DOHH2 (cell line): Measurements from ENCODE around the gene MVD.

Source experiments
- H3F3A ChIP-seq: fragments of 200-600 bp; sonication (generic), shearing (Covaris generic); 2 replicates; pipeline ENCODE4 v1.6.0; 2016; ENCODE audit warnings: antibody characterized with exemption, mild to moderate bottlenecking; ENCODE audit not compliant: control insufficient read depth, insufficient read depth
- H3K27ac ChIP-seq: fragments of 200-600 bp; sonication (generic); 2 replicates; pipeline ENCODE4 v1.5.1; 2014; ENCODE audit warnings: low read depth, mild to moderate bottlenecking, low read length, moderate library complexity
- H3K27me3 ChIP-seq: fragments of 200-600 bp; sonication (generic); 2 replicates; pipeline ENCODE4 v1.6.1; 2014; ENCODE audit warnings: mild to moderate bottlenecking, low read length, mixed read lengths; ENCODE audit not compliant: control insufficient read depth
- H3K36me3 ChIP-seq: fragments of 200-600 bp; sonication (generic); 2 replicates; pipeline ENCODE4 v1.6.1; 2014; ENCODE audit warnings: mild to moderate bottlenecking, low read length, moderate library complexity, mixed read lengths; ENCODE audit not compliant: control insufficient read depth
- H3K4me1 ChIP-seq: fragments of 200-600 bp; sonication (generic); 2 replicates; pipeline ENCODE4 v1.6.1; 2014; ENCODE audit warnings: mild to moderate bottlenecking, low read length, mixed read lengths; ENCODE audit not compliant: control insufficient read depth
- H3K4me2 ChIP-seq: fragments of 200-600 bp; sonication (generic); 2 replicates; pipeline ENCODE4 v1.6.0; 2014; ENCODE audit warnings: mild to moderate bottlenecking, low read length, moderate library complexity
- H3K4me3 ChIP-seq: fragments of 200-600 bp; sonication (generic); 2 replicates; pipeline ENCODE4 v1.5.1; 2014; ENCODE audit warnings: mild to moderate bottlenecking, low read length, mixed read lengths
- H3K79me2 ChIP-seq: fragments of 200-600 bp; sonication (generic); 2 replicates; pipeline ENCODE4 v1.6.1; 2014; ENCODE audit warnings: mild to moderate bottlenecking, low read length, mixed read lengths; ENCODE audit not compliant: control insufficient read depth
- H3K9me2 ChIP-seq: fragments of 200-600 bp; sonication (generic); replicated peaks from 2 replicates; pipeline ENCODE4 v1.6.1; 2014; ENCODE audit warnings: mild to moderate bottlenecking, low read length, mixed read lengths; ENCODE audit not compliant: control insufficient read depth
- H3K9me3 ChIP-seq: fragments of 200-600 bp; sonication (generic); 2 replicates; pipeline ENCODE4 v1.6.1; 2014; ENCODE audit warnings: antibody characterized with exemption, low read length, mixed read lengths; ENCODE audit not compliant: control insufficient read depth, insufficient read depth
- H4K20me1 ChIP-seq: fragments of 200-600 bp; sonication (generic); 2 replicates; pipeline ENCODE4 v1.6.0; 2014; ENCODE audit warnings: low read depth, mild to moderate bottlenecking, antibody characterized with exemption, low read length, moderate library complexity; ENCODE audit not compliant: control insufficient read depth, insufficient read depth
- CTCF ChIP-seq: fragments of 200-600 bp; sonication (generic); IDR thresholded peaks from one replicate; pipeline ENCODE4 v1.5.1; 2014; ENCODE audit warnings: antibody characterized with exemption, mild to moderate bottlenecking, low read depth, low read length; ENCODE audit not compliant: poor library complexity, severe bottlenecking
- EZH2phosphoT487 ChIP-seq: fragments of 200-600 bp; sonication (generic); IDR thresholded peaks from 2 replicates; pipeline ENCODE4 v1.6.1; 2017; ENCODE audit warnings: borderline replicate concordance, mild to moderate bottlenecking, antibody characterized with exemption, low read length, moderate library complexity, mixed read lengths

Gene MVD

GRCh38 chr16:88659160-88659559 lies 3.7 kb downstream of the MVD start:
- Histone ChIP-seq H3F3A (no peaks in the 10 kb centered on the region), H3K4me2 (no peak overlapping the region), H3K4me1 (peaks cover 19% of the 10 kb centered on the region), H3K9me2 (no peaks in the 10 kb centered on the region), H3K27me3 (no peaks in the 10 kb centered on the region), H3K27ac (no peak overlapping the region), H3K79me2 (peaks cover 73% of the 10 kb centered on the region), H3K36me3 (peaks cover 83% of the 10 kb centered on the region), H4K20me1 (peaks cover 10% of the 10 kb centered on the region; the same call in 1 of the 2 replicates), H3K9me3 (no peaks in the 10 kb centered on the region), H3K4me3 (no peak overlapping the region)
- TF ChIP-seq CTCF = no peak
- no peak for TF ChIP-seq EZH2phosphoT487

GRCh38 chr16:88658714-88659113 lies 4.2 kb downstream of the MVD start:
- Histone ChIP-seq H3K4me1 (peaks cover 17% of the 10 kb centered on the region), H3K27me3 (no peaks in the 10 kb centered on the region), H3F3A (no peaks in the 10 kb centered on the region), H3K27ac (no peak overlapping the region), H3K79me2 (peaks cover 69% of the 10 kb centered on the region), H3K9me2 (no peaks in the 10 kb centered on the region), H3K9me3 (no peaks in the 10 kb centered on the region), H3K36me3 (peaks cover 86% of the 10 kb centered on the region), H4K20me1 (peaks cover 10% of the 10 kb centered on the region; the same call in 1 of the 2 replicates), H3K4me3 (no peak overlapping the region), H3K4me2 (no peak overlapping the region)
- TF ChIP-seq CTCF (no peak), EZH2phosphoT487 (no peak)

GRCh38 chr16:88657371-88657770 lies 5.5 kb downstream of the MVD start:
- TF ChIP-seq EZH2phosphoT487 = no peak
- no peak for TF ChIP-seq CTCF
- peaks cover 21% of the 10 kb centered on the region for H3K4me1 ChIP-seq
- no peak overlapping the region for H3K4me2 ChIP-seq
- no peaks in the 10 kb centered on the region for H3K9me3 ChIP-seq
- H4K20me1 ChIP-seq = peaks cover 10% of the 10 kb centered on the region; the same call in 1 of the 2 replicates
- no peaks in the 10 kb centered on the region for H3K27me3 ChIP-seq
- no peaks in the 10 kb centered on the region for H3F3A ChIP-seq
- H3K79me2 ChIP-seq = peaks cover 61% of the 10 kb centered on the region
- H3K36me3 ChIP-seq = peaks cover 90% of the 10 kb centered on the region
- H3K9me2 ChIP-seq = no peaks in the 10 kb centered on the region
- H3K27ac ChIP-seq = no peak overlapping the region
- H3K4me3 ChIP-seq = no peak overlapping the region
